CD4-positive, alpha-beta T cell treated with Interleukin-17A for 4 hours (primary cell): ENCODE data around the gene DDAH1.
"Not testable (repeated sequence)": the region's sequence is repeated elsewhere in the genome, so short reads cannot be mapped to it uniquely, and the experiment has no call there.

ENCODE experiments used
- DNase-seq: peaks from one replicate; pipeline ENCODE4 v3.0.0-alpha.2; 2020; ENCODE audit warnings: mixed read lengths

Gene DDAH1

GRCh38 chr1:85465099-85465785 lies at the start of gene DDAH1:
TSS of gene DDAH1 (minus strand) at chr1:85465159. CDS start at chr1:85465045, 114 bp downstream.
- no peak for DNase-seq

- DNase-seq: not testable (repeated sequence)
These were observed 49.0 kb upstream of the DDAH1 start for GRCh38 chr1:85513998-85514397.

- no peak for DNase-seq
These were observed 39.5 kb upstream of the DDAH1 start for GRCh38 chr1:85504417-85504816.

GRCh38 chr1:85502625-85503083 lies 37.7 kb upstream of the DDAH1 start:
- no peak for DNase-seq

GRCh38 chr1:85502171-85502570 lies 37.2 kb upstream of the DDAH1 start:
- no peak for DNase-seq

- DNase-seq: no peak
These were observed 36.5 kb upstream of the DDAH1 start for GRCh38 chr1:85501355-85501898.

GRCh38 chr1:85496941-85497582 lies 32.1 kb upstream of the DDAH1 start:
- DNase-seq: no peak

- no peak for DNase-seq
These were observed 30.6 kb upstream of the DDAH1 start for GRCh38 chr1:85495556-85495955.

- DNase-seq: no peak
These were observed 29.9 kb upstream of the DDAH1 start for GRCh38 chr1:85494904-85495266.

- no peak for DNase-seq
These were observed 29.3 kb upstream of the DDAH1 start for GRCh38 chr1:85494074-85494903.

GRCh38 chr1:85490270-85490985 lies 25.5 kb upstream of the DDAH1 start:
- no peak for DNase-seq

- DNase-seq: no peak
These were observed 23.2 kb upstream of the DDAH1 start for GRCh38 chr1:85488126-85488525.

- no peak for DNase-seq
These were observed 20.6 kb upstream of the DDAH1 start for GRCh38 chr1:85485516-85485915.

GRCh38 chr1:85484716-85485115 lies 19.8 kb upstream of the DDAH1 start:
- no peak for DNase-seq

- no peak for DNase-seq
These were observed 19.3 kb upstream of the DDAH1 start for GRCh38 chr1:85484264-85484663.

- no peak for DNase-seq
These were observed 16.7 kb upstream of the DDAH1 start for GRCh38 chr1:85481688-85482087.

GRCh38 chr1:85480566-85480965 lies 15.6 kb upstream of the DDAH1 start:
- no peak for DNase-seq

GRCh38 chr1:85479491-85479890 lies 14.5 kb upstream of the DDAH1 start:
- DNase-seq: no peak

- DNase-seq: no peak
These were observed 13.4 kb upstream of the DDAH1 start for GRCh38 chr1:85478366-85478765.

GRCh38 chr1:85475055-85475454 lies 10.1 kb upstream of the DDAH1 start:
- no peak for DNase-seq

GRCh38 chr1:85473390-85473789 lies 8.4 kb upstream of the DDAH1 start:
- no peak for DNase-seq

- DNase-seq: no peak
These were observed 6.6 kb upstream of the DDAH1 start for GRCh38 chr1:85471558-85471957.

GRCh38 chr1:85470130-85470529 lies 5.2 kb upstream of the DDAH1 start:
- DNase-seq: not testable (repeated sequence)
